Astrocyte of the cerebellum (primary cell): Measurements from ENCODE around the gene CTPS1.

Experiments used
- DNase-seq: peaks from one replicate; pipeline ENCODE4 v3.0.0-alpha.2; 2011; ENCODE audit warnings: low read depth
- H3K4me3 ChIP-seq: 2 replicates; pipeline ENCODE4 v1.5.1; 2011; ENCODE audit warnings: mild to moderate bottlenecking, low read depth, low read length, moderate library complexity
- CTCF ChIP-seq: IDR thresholded peaks from 2 replicates; pipeline ENCODE4 v1.5.1; 2012; ENCODE audit warnings: low read length, low read depth, moderate library complexity, mild to moderate bottlenecking; ENCODE audit errors: missing control alignments
- in situ Hi-C: cut with HindIII; loops from 2 replicates; pipeline ENCODE4 v1.10.0; 2017; ENCODE audit warnings: low sequenced_read_pairs

The CTPS1 gene

GRCh38 chr1:41017141-41018017 is 37.9 kb downstream of the CTPS1 start:
- no peak for TF ChIP-seq CTCF
- in situ Hi-C loops: no loop called here
- H3K4me3 ChIP-seq: no peak overlapping the region
- no peak for DNase-seq

GRCh38 chr1:41018018-41018410 is 38.5 kb downstream of the CTPS1 start:
- no peak for DNase-seq
- in situ Hi-C loops: no loop called here
- no peak for TF ChIP-seq CTCF
- no peak overlapping the region for H3K4me3 ChIP-seq

GRCh38 chr1:41019353-41019745 is 39.9 kb downstream of the CTPS1 start:
- no peak overlapping the region for H3K4me3 ChIP-seq
- TF ChIP-seq CTCF: no peak
- DNase-seq: no peak
- in situ Hi-C loops: no loop called here

GRCh38 chr1:41020109-41020576 is 40.6 kb downstream of the CTPS1 start:
- no peak for TF ChIP-seq CTCF
- no peak overlapping the region for H3K4me3 ChIP-seq
- no peak for DNase-seq
- in situ Hi-C loops: no loop called here

- in situ Hi-C loops: no loop called here
- no peak overlapping the region for H3K4me3 ChIP-seq
- no peak for DNase-seq
- no peak for TF ChIP-seq CTCF
Measured at GRCh38 chr1:41020654-41021053, 41.2 kb downstream of the CTPS1 start.

GRCh38 chr1:41021526-41022308 is 42.2 kb downstream of the CTPS1 start, which contains the start of gene SLFNL1:
Gene SLFNL1, minus strand, starts transcription at chr1:41021725. Its CDS starts 1,065 bp downstream, at chr1:41020660.
- TF ChIP-seq CTCF: no peak
- DNase-seq: no peak
- in situ Hi-C loops: no loop called here
- H3K4me3 ChIP-seq: no peak within 1 kb of the TSS
